Pancreas (tissue), 10 donors: ENCODE data around the gene CDC73. TPM values are rescaled to one million over a fixed set of nuclear protein-coding genes. Genes with fewer than 3 reads are reported as not detected.
A peak's percentile ranks its signal among the peaks of the same experiment; 100 is the strongest.

ENCODE experiments used
- ATAC-seq, 4 donors: fragments of 200-7000 bp; cut with Tn5 transposase; one replicate each; pipeline versions ENCODE4 v1.8.0 to v1.9.1; 2020; ENCODE audit warnings: mild to moderate bottlenecking in 4 of 4, moderate library complexity in 4 of 4
- DNase-seq, 6 donors: peaks; one replicate each; pipeline ENCODE4 v3.0.0-alpha.2; 2020
- FAIRE-seq: peaks from 2 replicates; lab custom pipeline; 2012; peaks lifted over from hg19 to GRCh38; lab: Jason Lieb, UNC
- H3K27ac ChIP-seq, 4 donors: fragments of 200-600 bp; sonication (generic); 1 replicate in 3 of 4; 2 replicates in 1 of 4; pipeline versions ENCODE4 v1.5.0 to v1.8.0; 2020
- H3K27me3 ChIP-seq, 4 donors: fragments of 200-600 bp; one replicate each; pipeline ENCODE4 v1.8.0; 2021
- H3K36me3 ChIP-seq, 3 donors: fragments of 200-600 bp; sonication (generic) in 1 of 3; one replicate each; pipeline versions ENCODE4 v1.5.0 to v1.8.0; 2020 to 2021
- H3K4me1 ChIP-seq, 3 donors: fragments of 200-600 bp; one replicate each; pipeline ENCODE4 v1.8.0; 2021
- H3K4me3 ChIP-seq, 4 donors: fragments of 200-600 bp; sonication (generic) in 2 of 4; one replicate each; pipeline versions ENCODE4 v1.5.0 to v1.8.0; 2020 to 2021
- H3K9me3 ChIP-seq, 4 donors: fragments of 200-600 bp; one replicate each; pipeline ENCODE4 v1.8.0; 2021
- CTCF ChIP-seq, 4 donors: fragments of 200-600 bp; sonication (generic) in 3 of 4; IDR thresholded peaks; one replicate each; pipeline versions ENCODE4 v1.5.0 to v1.8.0; 2021; ENCODE audit warnings: antibody characterized with exemption in 4 of 4
- WGBS, 2 donors: extraction: QIAGEN DNeasy Blood & Tissue Kit; methylation state at CpG; one replicate each; pipeline ENCODE4 v1.1.7; 2013; 5-methylcytosine and 5-hydroxymethylcytosine counted together
- intact Hi-C, 3 donors: fragments of 100-400 bp; cut with DNase I; formaldehyde crosslinking; loops; one replicate each; pipeline versions ENCODE4 v1.11.1 to v1.14.2; 2022
- polyA plus RNA-seq, 2 donors: library from polyadenylated mRNA; stranded (reverse); fragments of 200-250 nt; gene quantifications; one replicate each; pipeline ENCODE4 v1.2.3, GENCODE V29; 2013
- total RNA-seq, 6 donors: library from RNA; stranded (reverse); fragmentation: NEBNext Ultra II Directional in 4 of 6; extraction: Animal tissue kit (Norgen Biotek cat#: 25700) in 4 of 6; gene quantifications; one replicate each; pipeline versions ENCODE4 v1.2.1 to v1.2.4, GENCODE V29; 2021 to 2023
- donor health status: healthy with polysubstance abuse.
- donor health status: DM: no; HTN: no; CAD: no; lungs with moderate emphysema.
- donor health status: DM: no; HTN: no; CAD: no.
- donor health status: control.
- donor health status: control.
- donor health status: Bipolar disorder and iron deficiency.
- donor health status: DM: yes; HTN: yes; CAD: no.
- donor health status: DM: no; HTN: no; CAD: no.
- donor health status: DM: no; HTN: no; CAD: no.
- donor health status: DM: yes; HTN: yes; CAD: no.

Gene CDC73
- total and polyA plus RNA-seq, 8 donors = 3.4 to 33.7 (median 21.7) TPM

- WGBS, 2 donors = 84 to 88% methylated on average over 5 of the region's 5 CpGs
- H3K4me3 ChIP-seq = no peak overlapping the region
- H3K36me3 ChIP-seq = no peaks in the 10 kb centered on the region
- no peak overlapping the region for H3K27ac ChIP-seq
- H3K27me3 ChIP-seq = no peaks in the 10 kb centered on the region
- H3K4me1 ChIP-seq = peaks cover 0 to 9% (median 5%) of the 10 kb centered on the region in 3 donors
- no peak for DNase-seq
- ATAC-seq = no peak
- intact Hi-C loops = loop anchor here in 1 of 3 donors (5.0 kb wide), 1 partner anchor 45 kb away; the partner anchor contains the start of genes RO60 and UCHL5
- TF ChIP-seq CTCF (IDR thresholded peaks at IDR 0.05) = no peak
- FAIRE-seq = no peak
- H3K9me3 ChIP-seq = no peaks in the 10 kb centered on the region
Measured at GRCh38 chr1:193102662-193103061, 19.2 kb upstream of the CDC73 start.

DNA sequence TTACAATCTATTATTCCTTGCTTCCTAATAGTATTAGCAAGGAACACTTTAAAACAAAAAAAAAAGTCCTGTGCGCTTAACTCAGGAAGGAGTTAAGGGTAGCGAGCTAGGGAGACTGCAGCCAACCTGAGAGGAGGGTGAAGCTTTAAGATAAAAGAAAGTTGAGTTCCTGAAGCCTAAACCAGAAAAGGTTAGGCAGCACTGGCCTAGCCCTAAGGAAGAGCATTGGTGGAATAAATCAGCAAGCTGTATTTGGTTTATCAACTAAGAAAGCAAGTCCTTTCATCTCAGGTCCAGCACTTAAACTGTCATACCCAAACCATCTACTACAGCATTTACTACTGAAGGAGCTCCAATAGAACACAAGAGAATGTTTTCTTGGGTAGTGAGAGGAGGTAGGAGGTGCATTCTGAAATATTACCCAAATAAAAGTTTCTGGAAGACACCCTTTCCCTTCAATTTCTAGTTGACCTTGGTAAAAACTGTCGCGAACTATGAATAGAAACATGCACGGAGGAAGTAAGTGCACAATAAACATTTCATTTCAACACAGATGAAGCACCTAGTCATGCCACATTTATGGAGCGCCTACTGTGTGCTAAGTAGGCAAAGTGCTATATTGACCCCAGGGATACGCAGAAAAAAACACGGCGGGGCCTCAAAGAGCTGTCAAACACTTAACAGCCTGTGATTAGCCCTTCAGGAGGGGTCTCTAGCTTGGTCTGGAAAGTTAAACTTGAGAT lies 17.9 kb upstream of the CDC73 start:
- ATAC-seq = no peak
- H3K4me3 ChIP-seq = peak overlapping the region; percentile 64 to 91 (median 88)
- H3K27ac ChIP-seq = peak overlapping the region; percentile 83 to 86 (median 84)
- H3K27me3 ChIP-seq = no peaks in the 10 kb centered on the region
- peaks cover 0 to 9% (median 5%) of the 10 kb centered on the region in 3 donors for H3K4me1 ChIP-seq
- no peaks in the 10 kb centered on the region for H3K36me3 ChIP-seq
- no peak for TF ChIP-seq CTCF (IDR thresholded peaks at IDR 0.05)
- no peak for DNase-seq
- intact Hi-C loops = loop anchor here in 1 of 3 donors (5.0 kb wide), 1 partner anchor 47 kb away; the partner anchor contains the start of genes RO60 and UCHL5
- FAIRE-seq = no peak
- WGBS, 2 donors = 21 to 24% methylated on average over 9 of the region's 9 CpGs
- H3K9me3 ChIP-seq = no peaks in the 10 kb centered on the region

- no peaks in the 10 kb centered on the region for H3K27me3 ChIP-seq
- peaks cover 0 to 9% (median 5%) of the 10 kb centered on the region in 3 donors for H3K4me1 ChIP-seq
- H3K4me3 ChIP-seq = peak overlapping the region; percentile 64 to 91 (median 88)
- DNase-seq (peak in 5 of 6 donors; percentile 9 to 69 (median 29)), ATAC-seq (peak; percentile 44 to 73 (median 62)), FAIRE-seq (no peak)
- peak overlapping the region; percentile 83 to 86 (median 84) for H3K27ac ChIP-seq
- no peak for TF ChIP-seq CTCF (IDR thresholded peaks at IDR 0.05)
- no peaks in the 10 kb centered on the region for H3K36me3 ChIP-seq
- intact Hi-C loops = loop anchor here in 1 of 3 donors (5.0 kb wide), 1 partner anchor 47 kb away; the partner anchor contains the start of genes RO60 and UCHL5
- H3K9me3 ChIP-seq = no peaks in the 10 kb centered on the region
- WGBS, 2 donors = 0 to 1% methylated on average over 24 of the region's 24 CpGs
Measured at GRCh38 chr1:193104502-193104906, 17.3 kb upstream of the CDC73 start.

DNA sequence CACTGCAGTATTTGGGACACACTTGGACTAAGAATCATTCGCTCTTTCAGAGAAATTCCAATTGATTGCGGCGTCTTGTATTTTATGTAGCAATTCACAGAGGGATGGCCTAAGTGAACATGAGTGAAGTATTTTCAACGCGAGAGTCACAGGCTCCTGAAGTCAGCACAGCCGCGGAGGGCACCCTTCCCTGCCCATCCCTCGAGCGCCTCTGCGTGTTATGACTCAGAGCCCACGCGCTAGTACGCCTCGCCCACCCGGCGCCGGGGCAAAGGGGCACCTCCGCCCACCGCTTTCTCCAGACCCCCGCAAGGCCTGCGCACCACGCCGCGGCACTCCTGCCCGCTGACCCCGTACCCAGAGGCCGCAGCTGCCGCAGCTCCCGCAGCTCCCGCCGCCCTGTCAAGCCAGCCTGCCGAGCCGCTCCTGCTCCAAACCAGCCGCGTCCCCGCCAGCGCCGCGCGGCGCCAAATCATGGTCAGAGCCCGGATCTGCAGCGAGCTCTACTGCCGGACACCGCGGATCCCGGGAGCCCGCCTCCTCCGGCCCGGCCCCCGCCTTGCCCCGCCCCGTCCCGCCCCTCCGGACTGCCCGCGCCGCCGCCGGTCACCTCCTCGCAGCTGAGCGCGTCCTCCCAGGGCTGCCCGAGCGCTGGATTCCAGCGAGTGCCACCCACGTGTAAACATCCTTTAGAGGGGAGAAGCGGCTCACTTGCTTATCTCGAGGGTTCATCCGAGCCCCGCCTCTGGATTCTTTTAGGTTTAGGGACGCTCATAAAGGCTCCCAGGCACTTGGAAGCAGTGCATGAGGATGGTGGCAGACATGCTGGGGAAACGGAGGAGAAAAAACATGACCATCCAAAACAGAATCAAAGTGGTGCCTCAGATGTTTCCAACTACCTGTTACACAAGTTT lies 16.7 kb upstream of the CDC73 start, which contains the start of gene GLRX2:
Gene GLRX2, minus strand, starts transcription at position 508 of the 914 bp plus-strand sequence. Its CDS starts 32 bp downstream, at position 476.
- intact Hi-C loops = loop anchor here in 1 of 3 donors (5.0 kb wide), 1 partner anchor 48 kb away; the partner anchor contains the start of genes RO60 and UCHL5

More for the DNA sequence above, 16.7 kb upstream of the CDC73 start, which contains the start of gene GLRX2:
- ATAC-seq (peak; percentile 95 to 98 (median 97)), FAIRE-seq (no peak), DNase-seq (peak; percentile 84 to 95 (median 87))
- WGBS, 2 donors = 0% methylated on average over 64 to 73 of the region's 73 CpGs
- H3K4me3 ChIP-seq = peak within 1 kb of the TSS; percentile 64 to 91 (median 88)
- H3K9me3 ChIP-seq = no peaks in the 10 kb centered on the region
- no peak for TF ChIP-seq CTCF (IDR thresholded peaks at IDR 0.05)
- H3K36me3 ChIP-seq = no peaks in the 10 kb centered on the region
- peak within 1 kb of the TSS; percentile 83 to 86 (median 84) for H3K27ac ChIP-seq
- no peaks in the 10 kb centered on the region for H3K27me3 ChIP-seq
- peaks cover 0 to 9% (median 5%) of the 10 kb centered on the region in 3 donors for H3K4me1 ChIP-seq
